GM23338 (cell line): ENCODE results near the gene TMTC4. TPM values are rescaled to one million over a fixed set of nuclear protein-coding genes. Genes with fewer than 3 reads are reported as not detected.

ENCODE experiments used
- ATAC-seq: fragments of 200-7000 bp; cut with Tn5 transposase; 3 replicates; pipeline ENCODE4 v1.9.1; 2020
- DNase-seq: peaks from one replicate; pipeline ENCODE4 v3.0.0-alpha.2; 2015; ENCODE audit warnings: low spot score
- H2AFZ ChIP-seq: fragments of 200-600 bp; sonication (generic); 2 replicates; pipeline ENCODE4 v1.8.0; 2016; ENCODE audit warnings: antibody characterized with exemption, mild to moderate bottlenecking, moderate library complexity
- H3F3A ChIP-seq: fragments of 200-600 bp; sonication (generic); replicated peaks from 2 replicates; pipeline ENCODE4 v1.8.0; 2017; ENCODE audit warnings: antibody characterized with exemption, mixed run types, low read depth
- H3K27ac ChIP-seq: fragments of 200-600 bp; sonication (generic); 2 replicates; pipeline ENCODE4 v1.6.1; 2016; ENCODE audit warnings: low read depth
- H3K27me3 ChIP-seq: fragments of 200-600 bp; sonication (generic); 2 replicates; pipeline ENCODE4 v1.8.0; 2016; ENCODE audit warnings: mild to moderate bottlenecking, mixed run types, moderate library complexity; ENCODE audit not compliant: insufficient read depth
- H3K36me3 ChIP-seq: fragments of 200-600 bp; sonication (generic); 2 replicates; pipeline ENCODE4 v1.8.0; 2016; ENCODE audit warnings: mild to moderate bottlenecking; ENCODE audit not compliant: insufficient read depth
- H3K4me1 ChIP-seq: fragments of 200-600 bp; sonication (generic); 2 replicates; pipeline ENCODE4 v1.8.0; 2016; ENCODE audit warnings: mild to moderate bottlenecking, moderate library complexity; ENCODE audit not compliant: insufficient read depth
- H3K4me2 ChIP-seq: fragments of 200-600 bp; sonication (generic); 2 replicates; pipeline ENCODE4 v1.7.1; 2017; ENCODE audit warnings: mixed run types
- H3K4me3 ChIP-seq: fragments of 200-600 bp; sonication (generic); 2 replicates; pipeline ENCODE4 v1.6.1; 2016; ENCODE audit warnings: mixed run types
- H3K79me2 ChIP-seq: fragments of 200-600 bp; sonication (generic); replicated peaks from 2 replicates; pipeline ENCODE4 v1.8.0; 2017; ENCODE audit warnings: mild to moderate bottlenecking; ENCODE audit not compliant: insufficient read depth
- H3K9me2 ChIP-seq: fragments of 200-600 bp; sonication (generic); 2 replicates; pipeline ENCODE4 v1.8.0; 2017; ENCODE audit not compliant: insufficient read depth
- H4K20me1 ChIP-seq: fragments of 200-600 bp; sonication (generic); replicated peaks from 2 replicates; pipeline ENCODE4 v1.8.0; 2017; ENCODE audit warnings: mild to moderate bottlenecking; ENCODE audit not compliant: insufficient read depth
- H3K27ac Mint-ChIP-seq: 2 replicates; pipeline ENCODE4 v1.8.0; 2020; ENCODE audit warnings: inconsistent platforms, mild to moderate bottlenecking, moderate library complexity, mixed read lengths
- H3K27me3 Mint-ChIP-seq: 3 replicates; pipeline ENCODE4 v1.8.0; 2022; ENCODE audit warnings: low read depth, mild to moderate bottlenecking, moderate library complexity, mixed read lengths, inconsistent platforms; ENCODE audit not compliant: insufficient read depth, poor library complexity
- H3K36me3 Mint-ChIP-seq: 3 replicates; pipeline ENCODE4 v1.8.0; 2021; ENCODE audit warnings: low read depth, mild to moderate bottlenecking, inconsistent platforms, moderate library complexity, mixed read lengths
- H3K4me1 Mint-ChIP-seq: 3 replicates; pipeline ENCODE4 v1.8.0; 2020; ENCODE audit warnings: mild to moderate bottlenecking, inconsistent platforms, mixed read lengths
- H3K4me3 Mint-ChIP-seq: 3 replicates; pipeline ENCODE4 v1.8.0; 2021; ENCODE audit warnings: moderate library complexity, mild to moderate bottlenecking, inconsistent platforms, mixed read lengths
- H3K9me3 Mint-ChIP-seq: 3 replicates; pipeline ENCODE4 v1.8.0; 2020; ENCODE audit warnings: moderate library complexity, mild to moderate bottlenecking, inconsistent platforms, mixed read lengths
- CREB1 ChIP-seq: fragments of 250-450 bp; sonication (Bioruptor Pico); IDR thresholded peaks from 2 replicates; pipeline ENCODE4 v1.5.0; 2020; ENCODE audit warnings: low read depth, mild to moderate bottlenecking, moderate library complexity
- CTCF ChIP-seq, 2 experiments: fragments of 200-600 bp in 1 of 2; sonication (generic) in 1 of 2; conservative IDR thresholded peaks; 2 replicates each; pipeline versions ENCODE4 v1.5.1 to v1.6.1; 2016 to 2017; ENCODE audit warnings: antibody characterized with exemption in 2 of 2, low read depth in 2 of 2, mild to moderate bottlenecking in 2 of 2, moderate library complexity in 1 of 2
- ETS1 ChIP-seq: IDR thresholded peaks from 2 replicates; pipeline ENCODE4 v1.6.1; 2016; ENCODE audit warnings: antibody characterized with exemption
- EZH2 ChIP-seq: fragments of 200-600 bp; sonication (generic); IDR thresholded peaks from one replicate; pipeline ENCODE4 v1.8.0; 2017; ENCODE audit warnings: antibody characterized with exemption, mild to moderate bottlenecking, low read depth; ENCODE audit not compliant: unreplicated experiment
- EZH2phosphoT487 ChIP-seq: fragments of 200-600 bp; sonication (generic); IDR thresholded peaks from one replicate; pipeline ENCODE4 v1.8.1; 2018; ENCODE audit warnings: antibody characterized with exemption; ENCODE audit not compliant: unreplicated experiment
- JUNB ChIP-seq: IDR thresholded peaks from one replicate; pipeline ENCODE4 v1.6.1; 2016; ENCODE audit warnings: antibody characterized with exemption; ENCODE audit not compliant: unreplicated experiment
- POLR2AphosphoS5 ChIP-seq: IDR thresholded peaks from 2 replicates; pipeline ENCODE4 v1.6.1; 2016; ENCODE audit warnings: antibody characterized with exemption, low read depth
- REST ChIP-seq: IDR thresholded peaks from one replicate; pipeline ENCODE4 v1.6.1; 2018; ENCODE audit warnings: antibody characterized with exemption; ENCODE audit not compliant: unreplicated experiment
- ZNF114 ChIP-seq: fragments of 250-450 bp; sonication (Bioruptor Pico); IDR thresholded peaks from 2 replicates; pipeline ENCODE4 v1.5.0; 2020; ENCODE audit warnings: mild to moderate bottlenecking, moderate library complexity
- ZNF331 ChIP-seq: fragments of 250-450 bp; sonication (Bioruptor Pico); IDR thresholded peaks from 2 replicates; pipeline ENCODE4 v1.5.0; 2020; ENCODE audit warnings: low read depth, mild to moderate bottlenecking, moderate library complexity
- ZNF462 ChIP-seq: fragments of 250-450 bp; sonication (Bioruptor Pico); IDR thresholded peaks from 2 replicates; pipeline ENCODE4 v1.5.0; 2020; ENCODE audit warnings: mild to moderate bottlenecking, moderate library complexity
- polyA plus RNA-seq: library from polyadenylated mRNA; unstranded; fragments of >200 nt; fragmentation: Nextera tagmentation; extraction: Ambion mirVana; gene quantifications from 2 replicates; pipeline ENCODE4 v1.2.1, GENCODE V29; 2016
- total RNA-seq: library from RNA; depleted of rRNA; stranded (reverse); fragments of >200 nt; shearing (Covaris generic); gene quantifications from 2 replicates; pipeline ENCODE4 v1.2.3, GENCODE V29; 2014

TMTC4 gene
- total and polyA plus RNA-seq, 2 experiments from 2014 or later = 21.9 to 50.0 TPM

- no peak for TF ChIP-seq ZNF462 (CRISPR knock-in tag)
- no peak for TF ChIP-seq JUNB
- TF ChIP-seq EZH2 = no peak
- TF ChIP-seq ZNF114 (CRISPR knock-in tag) = no peak
- no peak for TF ChIP-seq CREB1 (CRISPR knock-in tag)
- no peak for TF ChIP-seq ZNF331 (CRISPR knock-in tag)
- TF ChIP-seq ETS1 = no peak
- TF ChIP-seq EZH2phosphoT487 = no peak
- TF ChIP-seq POLR2AphosphoS5 = no peak
Measured at GRCh38 chr13:100627120-100627519, 47.5 kb downstream of the TMTC4 start (continued).

GRCh38 chr13:100625447-100625846, 49.1 kb downstream of the TMTC4 start:
- H3K36me3 Mint-ChIP-seq = peaks cover 89% of the 10 kb centered on the region
- H3K4me2 ChIP-seq = peak overlapping the region; percentile 45
- TF ChIP-seq EZH2phosphoT487 (no peak), CTCF (conservative IDR thresholded peaks at IDR 0.05; ENCODE audit: low read depth in 2 of 2) (no peak), ZNF331 (CRISPR knock-in tag) (no peak), REST (no peak), EZH2 (no peak), JUNB (no peak)

More at GRCh38 chr13:100625447-100625846, 49.1 kb downstream of the TMTC4 start:
- H2AFZ ChIP-seq = no peak overlapping the region
- ATAC-seq = no peak
- Mint-ChIP-seq H3K27ac (0 out of 2 replicates have a peak overlapping the region, but pooled peaks have one; percentile 42), H3K27me3 (no peaks in the 10 kb centered on the region), H3K4me1 (peaks cover 16% of the 10 kb centered on the region), H3K9me3 (peaks cover 14% of the 10 kb centered on the region), H3K4me3 (no peak overlapping the region)
- H3K27ac ChIP-seq = 0 out of 2 replicates have a peak overlapping the region, but pooled peaks have one; percentile 52
- peaks cover 3% of the 10 kb centered on the region; the same call in 1 of the 2 replicates for H3K9me2 ChIP-seq
- H3K4me3 ChIP-seq = no peak overlapping the region
- H4K20me1 ChIP-seq = no peaks in the 10 kb centered on the region
- H3F3A ChIP-seq = no peaks in the 10 kb centered on the region
- peaks cover 23% of the 10 kb centered on the region; the same call in 1 of the 2 replicates for H3K36me3 ChIP-seq
- H3K79me2 ChIP-seq = no peaks in the 10 kb centered on the region
- H3K27me3 ChIP-seq = no peaks in the 10 kb centered on the region
- DNase-seq = peak; percentile 36
- peaks cover 15% of the 10 kb centered on the region for H3K4me1 ChIP-seq
